HG02588 (cell line): Measurements from ENCODE around the gene OR5D16.
"Not testable (repeated sequence)": the region's sequence is repeated elsewhere in the genome, so short reads cannot be mapped to it uniquely, and the experiment has no call there.

Experiments
- ATAC-seq: cut with Tn5 transposase; IDR thresholded peaks from one replicate; pipeline ENCODE4 v1.9.1; 2021; ENCODE audit warnings: mild to moderate bottlenecking, moderate library complexity; ENCODE audit not compliant: unreplicated experiment

OR5D16 gene

DNA sequence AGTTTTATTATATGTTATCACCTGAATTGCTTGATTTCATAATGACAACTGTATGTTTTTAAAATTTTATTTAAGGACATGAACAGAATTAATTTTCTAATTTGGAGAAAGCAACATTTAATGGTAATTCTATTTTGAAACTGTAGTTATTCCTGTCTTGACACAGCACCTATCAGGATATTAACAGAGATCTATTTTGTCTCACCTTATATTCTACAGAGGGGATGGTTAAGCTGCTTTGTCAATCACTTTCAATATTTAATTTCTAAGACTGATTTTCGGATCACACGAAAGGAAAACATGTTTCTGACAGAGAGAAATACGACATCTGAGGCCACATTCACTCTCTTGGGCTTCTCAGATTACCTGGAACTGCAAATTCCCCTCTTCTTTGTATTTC lies at the start of gene OR5D16:
OR5D16 (plus strand) TSS at position 301 of the 400 bp plus-strand sequence; CDS start at position 301, 0 bp downstream.
- ATAC-seq: no peak

DNA sequence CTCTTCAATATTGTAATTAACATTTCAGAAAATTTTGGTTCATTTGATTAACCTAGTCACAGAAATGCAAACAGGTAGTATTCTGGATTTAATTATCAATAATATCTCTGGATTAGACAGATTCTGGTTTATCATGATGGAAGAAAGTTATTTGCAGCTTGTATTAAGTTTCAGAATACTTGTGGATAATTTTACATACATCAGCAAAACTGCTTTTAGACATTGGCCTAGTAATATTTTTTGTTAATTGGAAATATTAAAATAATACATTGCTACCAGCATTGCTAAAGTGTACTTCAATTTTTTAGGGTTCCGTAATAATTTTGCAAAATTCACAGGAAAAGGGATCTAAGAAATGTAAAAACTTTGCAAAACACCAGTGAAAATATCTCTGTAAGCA lies 46.9 kb upstream of the OR5D16 start:
- ATAC-seq: no peak

DNA sequence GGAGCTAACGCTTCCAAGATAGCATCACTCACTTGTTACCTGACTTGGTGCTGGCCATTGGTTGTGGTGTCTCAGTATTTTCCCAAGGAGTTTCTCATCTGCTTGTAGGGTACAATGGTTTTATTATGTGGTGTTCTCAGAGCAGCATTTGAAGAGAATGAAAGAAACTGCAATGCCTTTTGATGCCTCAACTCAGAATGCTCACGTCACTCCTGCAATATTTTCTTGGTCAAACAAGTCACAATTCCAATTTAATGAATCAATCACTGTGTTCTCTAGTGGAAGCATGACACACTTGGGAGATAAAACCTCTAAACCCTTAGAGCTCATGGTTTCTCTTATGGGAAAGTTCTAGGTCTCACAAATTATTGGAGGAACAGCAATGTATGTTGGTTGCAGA lies 45.2 kb upstream of the OR5D16 start:
- ATAC-seq: no peak

DNA sequence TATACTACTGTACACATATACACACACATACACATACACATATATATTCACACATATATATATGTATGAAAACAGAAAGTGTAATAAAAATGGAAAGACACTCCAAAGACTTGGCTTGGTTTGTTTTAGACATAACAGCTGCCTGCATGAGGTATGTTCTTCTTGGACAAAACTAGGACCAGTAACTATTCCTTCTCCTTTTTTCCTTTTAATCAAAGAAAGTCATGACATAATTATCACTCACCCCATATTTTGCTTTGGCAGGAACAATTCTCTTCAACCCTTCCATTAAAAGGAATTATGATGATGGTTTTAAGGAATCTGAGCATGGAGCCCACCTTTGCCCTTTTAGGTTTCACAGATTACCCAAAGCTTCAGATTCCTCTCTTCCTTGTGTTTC lies 43.3 kb upstream of the OR5D16 start, which contains the start of gene OR5D14:
OR5D14 (plus strand) TSS at position 301 of the 400 bp plus-strand sequence; CDS start at position 301, 0 bp downstream.
- no peak for ATAC-seq

DNA sequence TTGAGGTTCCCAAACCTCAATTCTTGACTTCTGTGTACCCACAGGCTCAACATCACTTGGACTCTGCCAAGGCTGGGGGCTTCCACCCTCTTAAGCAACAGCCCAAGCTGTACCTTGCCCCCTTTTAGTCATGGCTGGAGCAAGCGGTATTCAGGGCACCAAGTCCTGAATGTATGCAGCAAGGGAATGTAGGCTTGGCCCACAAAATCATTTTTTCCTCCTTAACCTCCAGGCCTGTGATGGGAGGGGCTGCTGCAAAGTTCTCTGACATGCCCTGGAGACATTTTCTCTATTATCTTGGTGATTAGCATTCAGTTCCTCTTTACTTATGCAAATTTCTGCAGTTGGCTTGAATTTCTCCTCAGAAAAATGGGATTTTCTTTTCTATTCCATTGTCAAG lies 32.3 kb upstream of the OR5D16 start:
- ATAC-seq: no peak

DNA sequence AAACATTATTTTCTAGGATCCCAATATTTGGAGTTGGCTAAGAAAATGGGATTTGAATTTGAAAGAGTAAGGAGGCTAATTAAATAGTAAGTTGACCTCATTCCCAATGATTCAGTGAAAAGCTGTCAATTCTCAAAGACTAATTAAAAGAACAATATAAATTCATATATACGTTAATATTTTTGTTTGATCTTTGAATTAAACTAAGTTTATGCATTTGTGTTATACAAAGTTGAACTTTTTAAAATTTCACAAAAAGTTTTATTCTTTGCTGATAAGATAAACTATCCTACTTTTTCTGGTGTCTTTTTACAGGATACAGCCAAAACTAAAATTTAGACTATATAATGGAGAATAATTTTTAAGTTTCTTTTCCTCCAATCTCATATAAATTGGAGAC lies 27.5 kb upstream of the OR5D16 start, which contains the start of gene OR5L1:
OR5L1 (plus strand) TSS at position 301 of the 400 bp plus-strand sequence. CDS start 100 bp downstream, outside the sequence.
- no peak for ATAC-seq

DNA sequence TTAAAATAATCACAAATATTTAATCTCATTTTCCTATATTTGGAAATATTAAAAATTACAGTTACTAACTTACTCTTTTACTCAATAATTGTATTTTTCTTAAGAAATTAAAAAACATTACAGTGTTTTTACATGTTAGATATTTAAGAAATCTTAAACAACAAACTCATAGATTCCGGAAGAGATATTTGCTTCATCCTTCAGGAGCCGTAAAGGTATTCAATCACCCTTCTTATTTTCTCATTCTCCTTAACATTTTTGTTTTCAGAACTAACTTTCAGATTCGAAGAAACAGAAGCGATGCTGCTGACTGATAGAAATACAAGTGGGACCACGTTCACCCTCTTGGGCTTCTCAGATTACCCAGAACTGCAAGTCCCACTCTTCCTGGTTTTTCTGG lies 19.2 kb upstream of the OR5D16 start, which contains the start of gene OR5D18:
OR5D18 (plus strand) TSS at position 301 of the 400 bp plus-strand sequence; CDS start at position 301, 0 bp downstream.
- ATAC-seq: no peak

DNA sequence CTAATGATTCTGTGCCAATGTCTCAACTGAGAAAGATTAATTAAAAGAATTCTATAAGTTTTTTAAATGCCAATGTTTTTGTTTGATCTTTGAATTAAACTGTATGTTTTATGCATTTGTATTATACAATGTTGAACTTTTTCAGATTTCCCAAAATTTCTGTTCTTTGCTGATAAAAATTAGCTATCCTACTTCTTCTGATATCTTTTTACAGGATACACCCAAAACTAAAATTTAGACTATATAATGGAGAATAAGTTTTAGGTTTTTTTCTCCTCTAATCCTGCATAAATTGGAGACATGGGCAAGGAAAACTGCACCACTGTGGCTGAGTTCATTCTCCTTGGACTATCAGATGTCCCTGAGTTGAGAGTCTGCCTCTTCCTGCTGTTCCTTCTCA lies 11.6 kb upstream of the OR5D16 start, which contains the start of gene OR5L2:
OR5L2 (plus strand) TSS at position 301 of the 400 bp plus-strand sequence; CDS start at position 301, 0 bp downstream.
- no peak for ATAC-seq

DNA sequence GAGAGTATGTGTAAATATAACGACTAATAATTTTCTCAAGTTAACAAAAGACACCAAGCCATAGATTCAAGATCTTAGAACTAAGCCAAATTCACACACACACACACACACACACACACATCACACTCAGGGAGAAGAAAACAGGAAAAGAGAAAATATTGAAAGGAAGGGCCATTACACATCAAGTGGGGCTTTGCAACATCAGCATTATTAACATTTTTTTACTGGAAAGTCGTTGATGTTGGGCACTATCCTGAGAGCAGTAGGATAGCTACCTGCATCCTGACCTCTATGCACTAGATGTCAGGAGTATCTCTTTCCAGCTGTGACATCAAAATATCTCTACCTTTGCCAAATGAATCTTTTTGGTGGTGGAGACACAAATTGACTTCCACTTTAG lies 8.9 kb downstream of the OR5D16 start:
- no peak for ATAC-seq

DNA sequence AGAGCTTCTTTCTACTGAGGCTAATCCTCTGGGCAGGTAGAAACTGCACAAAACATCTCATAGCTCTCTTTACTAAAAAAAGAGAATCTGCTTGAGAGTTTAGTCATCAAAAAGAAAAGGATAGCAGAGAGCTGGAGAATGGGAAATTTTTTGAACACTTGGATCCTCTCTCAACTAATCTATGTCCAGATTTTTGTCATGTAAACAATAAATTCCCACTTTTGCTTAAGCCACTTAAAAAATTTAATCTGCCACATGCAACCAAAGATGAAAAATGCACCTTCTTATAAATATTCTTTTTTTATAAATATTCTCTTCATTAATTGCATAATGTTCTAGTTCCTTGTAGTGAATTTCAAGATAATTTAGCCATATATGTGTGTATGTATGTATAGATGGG lies 10.5 kb downstream of the OR5D16 start:
- ATAC-seq: no peak

DNA sequence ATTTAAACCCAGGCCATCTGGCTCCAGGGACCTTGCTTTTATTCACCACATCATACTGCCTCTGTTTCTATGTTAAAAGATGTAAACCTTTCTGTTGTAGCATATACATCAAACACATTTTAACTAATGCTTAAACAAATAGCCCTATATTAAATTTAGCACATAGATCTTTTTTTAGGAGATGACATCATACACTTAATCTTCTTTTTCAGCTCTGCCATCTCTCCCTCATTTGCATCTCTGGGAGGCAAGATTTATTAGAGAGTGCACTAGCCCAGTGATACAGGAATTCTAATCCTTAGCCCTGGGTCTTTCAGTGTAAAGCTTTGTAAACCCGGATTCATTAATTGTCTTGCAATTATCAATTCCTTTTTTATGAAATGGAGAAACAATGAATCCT lies 13.6 kb downstream of the OR5D16 start:
- no peak for ATAC-seq

DNA sequence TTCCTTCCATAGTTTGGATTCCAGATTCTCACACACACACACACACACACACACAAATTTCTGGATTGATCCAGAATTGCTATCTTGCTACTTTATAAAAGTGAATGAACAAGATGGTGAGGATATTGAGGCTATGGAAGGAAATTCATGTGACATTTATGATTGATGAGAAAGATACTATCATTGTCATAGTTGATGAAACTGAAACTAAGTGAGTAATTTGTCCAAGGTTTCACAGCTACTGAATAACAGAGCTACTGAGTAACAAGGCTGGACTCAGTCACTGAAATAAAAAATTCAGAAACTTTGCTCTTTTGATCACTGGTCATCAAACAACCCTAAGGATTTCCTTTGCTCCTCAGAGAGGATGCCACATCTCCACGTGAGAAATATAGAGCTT lies 16.2 kb downstream of the OR5D16 start:
- ATAC-seq: no peak

DNA sequence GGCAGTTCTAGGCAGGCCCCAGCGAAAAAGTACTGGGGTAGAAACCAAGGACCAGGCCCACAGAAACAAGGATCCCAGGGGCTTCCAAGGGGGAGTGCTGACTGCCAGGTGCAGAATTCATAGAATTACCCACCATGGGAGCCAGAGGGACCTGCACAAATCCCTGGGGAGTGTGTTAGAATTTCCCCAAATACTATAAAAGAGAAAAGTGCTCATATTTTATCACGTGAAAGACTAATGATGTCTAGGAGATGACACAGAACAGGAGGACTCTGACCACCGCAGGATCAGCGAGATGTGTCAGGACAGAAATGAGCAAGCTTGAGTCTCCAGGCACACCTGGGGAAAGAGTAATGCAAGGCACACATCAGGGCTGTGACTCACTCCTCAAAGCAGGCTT lies 28.8 kb downstream of the OR5D16 start:
- ATAC-seq: not testable (repeated sequence)

DNA sequence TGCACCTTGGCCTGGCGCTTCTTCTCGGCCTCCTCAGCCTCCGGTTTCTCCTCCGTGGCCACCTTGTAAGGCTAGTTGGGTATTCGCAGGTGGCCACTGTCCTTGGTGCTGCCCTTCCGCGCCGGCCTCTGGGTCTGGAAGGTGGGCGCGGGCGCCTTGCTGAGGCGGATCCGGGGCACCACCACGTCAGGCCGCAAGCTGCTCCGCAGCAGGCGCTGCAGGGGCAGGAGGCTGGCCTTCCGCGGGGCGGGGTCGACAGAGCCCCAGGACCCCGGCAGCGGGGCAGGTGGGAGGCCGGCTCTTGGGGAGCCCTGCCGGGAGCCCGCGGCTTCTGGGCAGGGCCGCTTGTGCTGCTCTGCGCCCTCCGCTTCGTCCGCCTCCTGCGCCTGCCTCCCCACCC lies 34.2 kb downstream of the OR5D16 start:
- ATAC-seq: not testable (repeated sequence)

DNA sequence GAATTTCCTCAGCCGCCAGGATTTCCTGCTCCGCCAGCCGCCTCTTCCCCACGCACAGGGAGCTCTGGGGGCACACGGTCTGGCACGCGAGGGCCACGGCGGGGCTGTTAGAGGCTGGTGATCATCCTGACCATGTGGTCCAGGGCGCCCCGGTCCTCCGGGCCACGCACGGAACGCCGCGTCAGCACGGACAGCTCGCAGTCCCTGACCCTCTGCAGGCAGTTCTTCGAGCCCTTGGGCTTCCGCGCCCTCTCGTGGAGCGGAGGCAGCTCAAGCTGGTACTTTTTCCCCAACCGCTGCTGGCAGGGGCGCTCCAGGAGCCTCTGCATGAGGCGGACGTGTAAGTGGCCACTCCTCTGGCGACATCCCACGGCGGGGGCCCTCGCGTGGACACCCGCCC lies 34.6 kb downstream of the OR5D16 start:
- ATAC-seq: not testable (repeated sequence)

DNA sequence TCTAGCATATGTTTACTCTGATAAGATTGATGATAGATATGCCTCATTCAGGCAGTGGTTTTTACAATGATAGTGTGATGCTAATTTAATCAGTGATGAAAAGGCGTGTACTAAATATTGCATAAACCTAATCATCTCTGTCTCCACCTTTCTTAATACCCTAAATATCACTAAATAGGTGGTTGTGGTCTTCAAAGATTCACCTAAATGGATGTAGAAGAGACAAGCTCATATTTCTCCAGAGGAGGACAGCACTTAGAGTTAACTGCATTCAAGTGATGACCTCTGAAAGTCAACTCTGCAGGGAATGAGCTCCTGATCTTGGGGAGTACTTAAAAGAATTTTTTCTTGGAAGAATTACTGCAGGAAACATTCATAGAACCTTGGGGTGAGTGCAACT lies 44.4 kb downstream of the OR5D16 start, which contains the start of gene TRIM51:
TRIM51 (plus strand) TSS at position 301 of the 400 bp plus-strand sequence. CDS start 2,132 bp downstream, outside the sequence.
- not testable (repeated sequence) for ATAC-seq

DNA sequence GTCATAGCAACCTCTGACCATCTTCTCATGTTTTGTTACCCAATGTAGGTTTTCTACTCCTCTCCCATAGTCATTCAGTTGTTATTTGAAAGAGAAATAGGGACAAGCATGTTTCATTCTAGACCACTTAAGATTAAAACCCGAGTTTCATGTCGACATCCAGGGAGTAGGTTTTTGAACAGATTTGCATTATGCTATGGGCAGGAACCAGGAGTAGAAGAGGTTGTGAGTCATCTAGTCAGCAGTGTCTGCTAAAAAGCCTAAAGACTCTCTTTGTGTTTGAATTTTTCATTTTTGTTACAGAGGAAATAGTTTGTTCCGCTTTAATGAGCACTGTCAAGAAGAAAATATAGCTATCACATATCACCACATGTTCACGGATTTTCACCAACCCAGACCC lies 46.4 kb downstream of the OR5D16 start:
- ATAC-seq: not testable (repeated sequence)

DNA sequence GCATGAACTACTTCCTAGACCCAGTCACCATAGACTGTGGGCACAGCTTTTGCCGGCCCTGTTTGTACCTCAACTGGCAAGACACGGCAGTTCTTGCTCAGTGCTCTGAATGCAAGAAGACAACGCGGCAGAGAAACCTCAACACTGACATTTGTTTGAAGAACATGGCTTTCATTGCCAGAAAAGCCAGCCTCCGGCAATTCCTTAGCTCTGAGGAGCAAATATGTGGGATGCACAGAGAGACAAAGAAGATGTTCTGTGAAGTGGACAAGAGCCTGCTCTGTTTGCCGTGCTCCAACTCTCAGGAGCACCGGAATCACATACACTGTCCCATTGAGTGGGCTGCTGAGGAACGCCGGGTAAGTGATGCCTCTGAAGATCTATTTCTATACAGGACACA lies 46.9 kb downstream of the OR5D16 start:
- not testable (repeated sequence) for ATAC-seq
